ENCODE measurements around the gene MBOAT7.

Gene MBOAT7

DNA sequence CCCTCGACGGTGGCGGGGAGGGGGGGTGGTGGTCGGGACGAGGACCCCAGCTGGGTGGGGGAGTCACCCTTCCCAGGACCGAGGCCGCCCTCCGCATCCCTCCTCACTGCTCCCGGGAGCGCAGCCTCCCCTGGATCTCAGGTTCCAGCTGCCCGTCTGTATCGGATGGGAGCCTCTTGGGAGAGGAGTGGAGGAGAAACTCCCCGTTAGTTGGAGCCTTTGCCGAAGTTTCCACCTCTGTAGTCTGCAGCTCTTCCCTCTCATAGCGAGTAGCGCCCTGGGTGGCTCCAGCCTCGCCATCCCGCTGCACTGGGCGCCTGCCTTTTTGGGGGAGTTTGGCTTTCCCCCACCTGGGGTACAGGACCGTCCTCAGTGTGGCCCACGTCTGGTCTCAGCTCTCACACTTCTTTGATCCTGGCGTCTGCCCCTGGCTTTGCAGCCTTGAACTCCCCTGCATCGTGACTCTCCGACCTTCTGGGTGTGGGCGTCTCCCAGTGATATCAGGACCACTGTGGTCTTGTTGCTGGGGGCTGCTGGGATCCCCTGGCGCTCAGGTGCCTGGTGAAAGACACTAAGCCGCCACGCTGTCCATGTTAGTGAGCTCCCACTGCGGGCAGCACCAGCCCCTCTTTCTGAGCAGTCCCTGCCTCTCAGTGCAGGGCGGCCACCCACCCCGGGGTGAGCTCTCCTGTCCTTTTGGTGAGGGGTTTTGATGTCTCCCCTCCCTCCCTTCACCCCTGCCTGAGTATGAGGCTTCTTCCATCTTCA lies 50.7 kb downstream of the MBOAT7 start:
- peak; percentile 33 to 38 for DNase-seq (ENCODE audit: low read depth in 2 of 2)

DNA sequence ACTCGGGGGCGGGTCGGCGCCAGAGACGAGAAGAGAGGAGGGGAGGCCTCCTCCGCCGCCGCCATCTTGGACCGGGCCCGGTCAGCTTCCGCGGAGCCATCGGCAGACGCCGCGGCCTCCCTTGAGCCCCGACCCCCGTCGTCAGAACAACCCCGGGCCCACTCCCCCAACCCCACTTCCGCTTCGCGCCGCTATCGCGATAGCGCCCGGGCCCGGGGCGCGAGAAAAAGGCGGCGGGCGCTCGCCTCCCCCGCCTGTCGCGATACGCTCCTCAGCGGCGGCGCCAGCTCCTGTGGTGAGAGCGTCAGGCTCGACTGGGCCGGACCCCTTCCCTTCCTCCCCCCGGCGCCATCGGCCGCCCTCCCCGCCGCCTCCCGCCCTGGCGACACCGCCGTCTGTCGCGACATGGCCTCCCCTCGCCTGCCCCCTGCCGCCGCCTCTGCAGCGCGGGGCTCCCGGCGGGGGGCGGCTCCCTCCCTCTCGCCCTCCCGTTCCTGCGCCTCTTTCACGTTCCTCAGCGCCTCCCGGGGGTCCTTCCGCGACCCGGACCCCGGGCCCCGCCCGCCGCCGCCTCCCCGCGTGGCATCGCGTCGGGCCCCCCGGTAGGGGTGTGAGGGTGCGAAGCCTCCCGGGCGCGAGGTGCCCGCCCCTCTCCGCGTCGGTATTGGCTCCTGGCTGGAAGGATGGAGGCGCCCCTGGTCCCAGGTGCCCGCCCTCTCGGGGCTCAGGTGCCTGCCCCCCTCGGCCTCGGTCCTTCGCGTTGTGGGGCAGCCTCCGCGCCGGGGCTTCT lies 51.5 kb downstream of the MBOAT7 start, which contains the start of gene CNOT3:
Gene CNOT3, plus strand, starts transcription at position 64 of the 790 bp plus-strand sequence. CDS start 5,217 bp downstream, outside the sequence.
- peak; percentile 13 to 25 for DNase-seq (ENCODE audit: low read depth in 2 of 2)

DNA sequence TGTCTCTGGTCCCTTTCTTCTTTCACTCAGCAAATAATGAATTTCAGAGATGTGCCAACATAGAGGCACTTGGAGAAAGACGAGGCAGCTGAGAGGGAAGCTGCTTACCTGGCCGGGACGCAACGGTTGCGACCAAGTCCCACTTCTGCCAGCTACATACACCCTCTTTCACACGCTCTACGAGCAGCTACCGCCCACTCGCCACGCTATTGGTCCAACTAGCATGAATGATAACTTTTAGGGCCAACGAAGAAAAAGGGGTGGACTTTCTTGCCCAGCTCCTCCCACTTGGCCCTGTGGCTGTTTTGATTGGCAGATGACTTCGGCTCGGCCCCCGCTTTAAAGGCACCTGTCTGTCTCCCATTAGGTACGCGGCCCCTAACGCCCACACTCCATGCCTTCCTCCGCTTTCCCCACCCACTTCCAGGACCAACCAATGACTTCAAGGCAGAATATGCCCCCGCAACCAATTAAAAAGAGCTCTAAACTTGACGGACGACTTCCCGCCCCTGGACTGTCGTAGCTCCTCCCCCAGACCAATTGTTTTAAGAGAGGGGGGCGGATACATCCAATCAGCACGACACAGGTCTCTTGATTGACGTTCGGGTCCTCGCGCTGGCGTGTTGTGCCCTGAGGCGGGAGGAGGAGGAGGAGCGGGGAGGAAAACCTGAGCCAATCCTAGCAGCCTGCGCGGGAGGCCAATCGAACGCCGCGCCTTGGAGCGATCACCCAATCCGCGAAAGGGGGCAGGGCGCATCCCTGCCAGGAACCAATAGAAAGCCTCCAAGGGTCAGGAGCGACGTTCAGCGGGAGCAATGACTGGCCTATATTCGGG lies 52.3 kb downstream of the MBOAT7 start:
- DNase-seq (ENCODE audit: low read depth in 2 of 2), result peak; percentile 99

DNA sequence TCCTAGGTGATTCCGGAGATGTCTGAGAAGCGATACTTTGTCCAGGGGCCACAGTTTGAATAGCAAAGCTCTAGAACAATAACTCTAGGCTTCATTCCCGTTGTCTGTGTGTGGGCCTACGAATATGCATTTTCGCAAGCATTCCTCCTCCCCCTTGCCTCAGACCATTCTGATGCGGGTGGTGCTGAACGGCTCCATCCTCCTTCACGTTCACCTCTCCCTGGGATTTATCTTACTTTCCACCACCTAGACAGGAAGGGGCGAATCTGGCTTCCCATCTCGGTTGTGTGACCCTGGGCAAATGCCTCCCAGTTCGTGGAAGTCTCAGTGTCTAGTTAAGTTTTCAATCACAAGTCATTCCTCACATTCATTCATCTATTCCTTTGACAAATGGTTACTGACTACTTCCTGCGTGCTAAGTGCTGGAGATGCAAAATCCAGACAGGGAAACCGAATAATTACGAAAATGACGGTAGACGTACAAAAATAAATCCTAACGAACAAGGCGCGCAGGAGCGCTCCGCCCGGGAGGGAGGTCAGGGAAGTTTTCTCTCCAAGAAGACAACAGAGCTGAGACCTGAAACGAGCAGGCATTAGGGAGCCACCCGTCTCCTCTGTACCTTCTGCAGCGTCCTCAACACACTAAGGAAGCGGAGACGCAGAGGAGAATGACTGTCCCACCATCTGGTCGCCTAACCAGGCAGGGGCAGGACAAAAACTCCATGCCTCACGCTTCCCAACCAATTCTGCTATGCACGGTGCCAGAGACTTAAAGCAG lies 53.1 kb downstream of the MBOAT7 start:
- no peak for DNase-seq (ENCODE audit: low read depth in 2 of 2)

DNA sequence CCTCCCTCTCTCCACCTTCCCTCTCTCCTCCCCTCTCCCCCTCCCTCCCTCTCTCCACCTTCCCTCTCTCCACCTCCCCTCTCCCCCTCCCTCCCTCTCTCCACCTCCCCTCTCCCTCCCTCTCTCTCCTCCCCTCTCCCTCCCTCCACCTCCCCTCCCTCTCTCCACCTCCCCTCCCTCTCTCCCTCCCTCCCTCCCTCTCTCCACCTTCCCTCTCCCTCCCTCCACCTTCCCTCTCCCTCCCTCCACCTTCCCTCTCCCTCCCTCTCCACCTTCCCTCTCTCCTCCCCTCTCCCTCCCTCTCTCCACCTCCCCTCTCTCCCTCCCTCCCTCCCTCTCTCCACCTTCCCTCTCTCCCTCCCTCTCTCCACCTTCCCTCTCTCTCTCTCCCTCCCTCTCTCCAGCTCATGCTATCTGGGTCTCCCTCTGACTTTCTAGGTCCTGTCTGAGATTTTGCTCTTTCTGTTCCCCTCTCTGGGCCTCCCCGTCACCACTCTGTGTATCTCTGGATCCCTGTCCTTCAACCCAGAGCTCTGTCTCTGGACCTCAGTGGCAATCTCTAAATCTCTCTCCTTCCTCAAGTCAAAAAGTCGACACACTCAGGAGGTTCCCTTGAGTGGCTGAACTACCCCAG lies 55.3 kb downstream of the MBOAT7 start:
- DNase-seq (ENCODE audit: low read depth in 2 of 2), result no peak

DNA sequence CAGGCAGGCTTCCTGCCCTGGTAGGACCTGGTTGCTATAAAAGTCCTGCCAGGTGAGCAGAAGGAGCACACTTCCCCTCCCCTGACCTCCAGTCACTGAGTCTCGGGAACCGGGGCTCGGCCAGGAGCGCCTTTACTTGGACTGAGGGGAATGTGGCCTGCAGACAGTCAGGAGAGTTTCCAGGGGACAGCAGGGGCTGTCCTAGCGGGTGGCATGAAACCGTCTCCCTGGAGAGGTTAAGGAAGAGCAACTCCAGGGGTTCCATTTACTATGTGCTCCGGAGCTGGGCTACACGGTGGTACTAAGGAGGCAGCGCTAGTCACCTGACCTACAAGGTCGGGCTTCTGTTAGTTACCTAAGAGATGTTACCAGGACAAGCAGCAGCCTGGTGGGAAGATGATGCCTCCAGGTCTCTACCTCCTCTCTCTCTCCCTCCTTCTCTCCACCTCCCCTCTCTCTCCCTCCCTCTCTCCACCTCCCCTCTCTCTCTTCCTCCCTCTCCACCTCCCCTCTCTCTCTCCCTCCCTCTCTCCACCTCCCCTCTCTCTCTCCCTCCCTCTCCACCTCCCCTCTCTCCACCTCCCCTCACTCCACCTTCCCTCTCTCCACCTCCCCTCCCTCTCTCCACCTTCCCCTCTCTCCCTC lies 55.9 kb downstream of the MBOAT7 start:
- no peak for DNase-seq (ENCODE audit: low read depth in 2 of 2)

DNA sequence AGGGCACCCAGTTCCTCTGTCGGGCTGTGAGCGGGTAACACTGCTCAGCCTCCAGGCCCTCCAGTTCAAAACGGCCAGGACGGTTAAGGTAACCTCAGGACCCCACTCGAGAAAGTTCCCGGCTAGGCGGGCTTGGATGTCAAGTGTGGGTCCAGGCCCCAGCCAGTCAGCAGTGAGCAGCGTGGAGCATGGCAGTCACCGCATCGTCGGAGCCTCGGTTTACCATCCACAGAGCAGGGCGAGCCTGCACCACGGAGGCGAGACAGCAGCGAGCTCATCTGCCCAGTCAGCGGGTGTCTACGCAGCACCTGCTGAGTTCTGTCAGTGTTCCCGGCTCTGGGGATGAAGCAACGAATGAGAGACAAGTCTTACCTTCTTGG lies 59.8 kb downstream of the MBOAT7 start:
- DNase-seq (ENCODE audit: low read depth in 2 of 2), result no peak

DNA sequence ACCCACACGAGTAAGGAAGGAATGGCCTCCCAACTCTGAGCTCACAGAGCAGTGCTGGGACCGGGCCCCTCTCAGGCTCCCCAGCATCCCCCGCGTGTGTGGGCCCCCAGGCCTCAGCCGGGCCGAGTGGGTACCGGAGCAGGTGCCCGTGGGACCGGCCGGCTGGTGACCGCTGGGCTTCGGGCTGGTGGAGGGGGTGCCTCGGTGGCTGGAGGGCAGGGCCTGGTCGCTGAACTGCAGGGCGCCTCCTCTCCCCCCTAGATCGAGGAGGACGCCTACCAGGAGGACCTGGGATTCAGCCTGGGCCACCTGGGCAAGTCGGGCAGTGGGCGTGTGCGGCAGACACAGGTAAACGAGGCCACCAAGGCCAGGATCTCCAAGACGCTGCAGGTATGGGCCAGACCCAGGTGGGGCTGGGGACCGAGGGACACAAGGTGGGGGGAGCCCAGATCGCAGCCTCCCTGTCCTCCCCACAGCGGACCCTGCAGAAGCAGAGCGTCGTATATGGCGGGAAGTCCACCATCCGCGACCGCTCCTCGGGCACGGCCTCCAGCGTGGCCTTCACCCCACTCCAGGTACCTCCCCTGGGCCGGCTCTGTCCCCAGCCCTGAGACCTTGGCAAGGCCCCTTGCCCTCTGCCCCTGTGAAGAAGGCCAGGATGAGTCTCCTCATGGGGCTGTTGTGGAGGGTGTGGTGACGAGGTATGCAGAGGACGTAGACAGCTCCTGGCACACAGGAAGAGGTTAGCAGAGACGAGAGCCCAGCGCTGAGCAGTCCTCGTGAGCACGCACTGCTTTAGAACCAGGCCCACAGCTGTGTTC lies 60.4 kb downstream of the MBOAT7 start:
- DNase-seq (ENCODE audit: low read depth in 2 of 2), result no peak

DNA sequence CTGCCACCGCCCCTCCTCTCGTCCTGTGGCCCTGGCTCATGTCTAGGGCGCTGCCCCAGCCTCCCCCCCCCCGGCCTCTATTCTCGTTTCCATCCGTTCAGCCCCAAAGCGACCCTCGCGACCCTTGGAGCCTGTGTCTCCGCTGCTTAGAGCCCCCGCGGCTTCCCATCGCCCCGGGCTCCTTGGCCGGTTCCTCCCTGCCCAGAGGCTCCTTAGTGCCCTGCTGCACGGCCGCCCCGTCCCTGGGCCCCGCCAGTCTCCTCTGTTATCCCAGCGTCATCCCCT lies 61.0 kb downstream of the MBOAT7 start:
- no peak for DNase-seq (ENCODE audit: low read depth in 2 of 2)

DNA sequence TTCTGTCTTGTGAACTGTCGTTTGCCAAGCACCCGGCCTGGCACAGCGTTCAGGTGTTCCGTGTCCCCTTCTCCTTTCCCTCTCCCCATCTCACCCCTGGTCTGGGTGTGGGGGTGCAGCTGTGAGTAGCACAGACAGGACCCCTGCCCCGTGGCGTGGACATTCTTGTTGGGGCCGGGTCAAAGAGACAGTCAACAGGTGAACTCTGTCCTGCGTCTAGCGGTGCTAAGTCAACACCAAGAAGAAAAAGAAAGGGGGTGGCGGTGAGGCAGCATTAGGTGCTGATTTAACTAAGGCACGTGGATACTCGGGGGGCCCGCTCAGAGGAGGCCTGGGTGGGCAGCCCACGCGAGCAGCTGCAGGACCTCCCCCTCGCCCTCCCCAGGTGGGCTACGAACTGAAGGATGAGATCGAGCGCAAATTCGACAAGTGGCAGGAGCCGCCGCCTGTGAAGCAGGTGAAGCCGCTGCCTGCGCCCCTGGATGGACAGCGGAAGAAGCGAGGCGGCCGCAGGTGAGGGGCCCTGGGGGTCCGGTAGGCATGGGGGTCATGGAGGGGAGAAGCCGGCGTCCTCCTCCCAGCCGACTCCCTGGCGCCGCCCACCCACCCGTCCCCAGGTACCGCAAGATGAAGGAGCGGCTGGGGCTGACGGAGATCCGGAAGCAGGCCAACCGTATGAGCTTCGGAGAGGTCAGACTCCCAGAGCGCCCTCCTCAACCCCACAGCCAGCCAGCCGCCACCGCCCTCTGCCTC lies 61.5 kb downstream of the MBOAT7 start:
- DNase-seq (ENCODE audit: low read depth in 2 of 2), result no peak

DNA sequence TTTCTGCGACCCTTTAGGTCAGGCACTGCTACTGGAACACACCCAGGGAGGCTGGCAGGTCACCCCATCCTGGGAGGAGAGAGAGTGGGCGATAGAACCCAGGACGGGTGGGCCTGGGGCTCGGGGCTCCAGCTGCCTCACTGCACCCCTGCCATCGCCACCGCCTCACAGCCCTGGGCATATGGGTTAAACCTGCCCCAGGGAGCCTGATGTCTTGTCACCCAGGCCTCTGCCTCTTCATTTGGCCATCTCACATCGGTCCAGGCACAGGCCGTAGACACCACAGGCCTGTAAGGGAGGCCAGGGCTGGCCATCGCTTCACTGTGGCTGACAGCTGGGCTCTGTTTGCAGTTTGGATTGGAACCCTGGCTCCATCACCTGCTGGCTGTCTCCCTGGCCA lies 63.7 kb downstream of the MBOAT7 start:
- no peak for DNase-seq (ENCODE audit: low read depth in 2 of 2)

DNA sequence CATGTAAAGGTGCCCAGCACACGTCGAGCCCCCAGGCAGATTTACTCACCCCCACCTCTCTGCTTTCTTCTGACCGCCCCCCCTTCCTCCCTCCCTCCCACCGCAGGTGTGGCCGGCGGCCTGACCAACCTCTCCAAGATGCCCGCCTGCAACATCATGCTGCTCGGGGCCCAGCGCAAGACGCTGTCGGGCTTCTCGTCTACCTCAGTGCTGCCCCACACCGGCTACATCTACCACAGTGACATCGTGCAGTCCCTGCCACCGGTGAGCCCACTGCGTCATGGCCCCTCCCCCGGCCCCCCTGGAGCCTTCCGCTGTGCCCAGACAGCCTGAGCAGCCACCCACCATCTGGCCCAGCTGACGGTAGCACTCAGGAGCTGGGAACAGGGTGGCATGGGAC lies 65.0 kb downstream of the MBOAT7 start:
- no peak for DNase-seq (ENCODE audit: low read depth in 2 of 2)

DNA sequence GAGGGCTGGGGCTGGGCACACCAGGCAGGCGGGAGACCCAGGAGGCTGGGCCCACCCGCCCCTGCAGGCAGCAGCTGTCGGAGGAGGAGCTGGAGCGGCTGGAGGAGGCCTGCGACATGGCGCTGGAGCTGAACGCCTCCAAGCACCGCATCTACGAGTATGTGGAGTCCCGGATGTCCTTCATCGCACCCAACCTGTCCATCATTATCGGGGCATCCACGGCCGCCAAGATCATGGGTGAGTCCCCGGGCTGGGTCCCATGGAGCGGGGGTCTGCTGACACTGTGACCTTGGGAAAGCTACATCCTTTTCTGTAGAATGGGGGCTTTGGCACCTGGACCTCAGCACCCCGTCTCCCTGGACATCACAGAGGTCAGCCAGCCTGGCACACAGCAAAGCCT lies 65.7 kb downstream of the MBOAT7 start:
- DNase-seq (ENCODE audit: low read depth in 2 of 2), result no peak

All from stimulated activated CD8-positive, alpha-beta memory T cell treated with anti-CD3 and anti-CD28 coated beads, Interleukin-15, amount 100 ng/mL, for 48 hours (primary cell).